Mucosa of descending colon (tissue), 3 donors: ENCODE data around the gene HSD17B8. TPM values are rescaled to one million over a fixed set of nuclear protein-coding genes. Genes with fewer than 3 reads are reported as not detected.

Experiments used
- ATAC-seq: fragments of 200-7000 bp; cut with Tn5 transposase; one replicate; pipeline ENCODE4 v1.9.1; 2020; ENCODE audit warnings: mild to moderate bottlenecking, moderate library complexity
- DNase-seq, 3 donors: peaks; one replicate each; pipeline ENCODE4 v3.0.0-alpha.2; 2020
- H3K36me3 ChIP-seq: fragments of 200-600 bp; one replicate; pipeline ENCODE4 v1.8.0; 2021; ENCODE audit warnings: low read depth, mild to moderate bottlenecking
- H3K4me1 ChIP-seq: fragments of 200-600 bp; one replicate; pipeline ENCODE4 v1.8.0; 2021; ENCODE audit warnings: low read depth, mild to moderate bottlenecking
- H3K4me3 ChIP-seq: fragments of 200-600 bp; one replicate; pipeline ENCODE4 v1.8.0; 2021; ENCODE audit warnings: mild to moderate bottlenecking
- H3K9me3 ChIP-seq: fragments of 200-600 bp; one replicate; pipeline ENCODE4 v1.8.0; 2021; ENCODE audit warnings: mild to moderate bottlenecking
- CTCF ChIP-seq: fragments of 200-600 bp; IDR thresholded peaks from one replicate; pipeline ENCODE4 v1.8.0; 2022; ENCODE audit warnings: antibody characterized with exemption, mild to moderate bottlenecking
- intact Hi-C, 2 donors: fragments of 100-400 bp; cut with DNase I in 1 of 2; cut with micrococcal nuclease in 1 of 2; formaldehyde crosslinking; loops; one replicate each; pipeline versions ENCODE4 v1.11.0 to v1.11.1; 2022; cut with DNase I, micrococcal nuclease
- total RNA-seq, 3 donors: library from RNA; stranded (reverse); fragmentation: NEBNext Ultra II Directional in 2 of 3; extraction: Animal tissue kit (Norgen Biotek cat#: 25700) in 2 of 3; gene quantifications; one replicate each; pipeline versions ENCODE4 v1.2.1 to v1.2.4, GENCODE V29; 2021 to 2023
- donor health status: DM: no; HTN: no; CAD: no; lungs with moderate emphysema.
- donor health status: DM: no; HTN: no; CAD: no.
- donor health status: DM: no; HTN: yes; CAD: no.

The HSD17B8 gene
- total RNA-seq, 3 donors from 2014 or later, result 12.3 to 23.2 (median 19.7) TPM

DNA sequence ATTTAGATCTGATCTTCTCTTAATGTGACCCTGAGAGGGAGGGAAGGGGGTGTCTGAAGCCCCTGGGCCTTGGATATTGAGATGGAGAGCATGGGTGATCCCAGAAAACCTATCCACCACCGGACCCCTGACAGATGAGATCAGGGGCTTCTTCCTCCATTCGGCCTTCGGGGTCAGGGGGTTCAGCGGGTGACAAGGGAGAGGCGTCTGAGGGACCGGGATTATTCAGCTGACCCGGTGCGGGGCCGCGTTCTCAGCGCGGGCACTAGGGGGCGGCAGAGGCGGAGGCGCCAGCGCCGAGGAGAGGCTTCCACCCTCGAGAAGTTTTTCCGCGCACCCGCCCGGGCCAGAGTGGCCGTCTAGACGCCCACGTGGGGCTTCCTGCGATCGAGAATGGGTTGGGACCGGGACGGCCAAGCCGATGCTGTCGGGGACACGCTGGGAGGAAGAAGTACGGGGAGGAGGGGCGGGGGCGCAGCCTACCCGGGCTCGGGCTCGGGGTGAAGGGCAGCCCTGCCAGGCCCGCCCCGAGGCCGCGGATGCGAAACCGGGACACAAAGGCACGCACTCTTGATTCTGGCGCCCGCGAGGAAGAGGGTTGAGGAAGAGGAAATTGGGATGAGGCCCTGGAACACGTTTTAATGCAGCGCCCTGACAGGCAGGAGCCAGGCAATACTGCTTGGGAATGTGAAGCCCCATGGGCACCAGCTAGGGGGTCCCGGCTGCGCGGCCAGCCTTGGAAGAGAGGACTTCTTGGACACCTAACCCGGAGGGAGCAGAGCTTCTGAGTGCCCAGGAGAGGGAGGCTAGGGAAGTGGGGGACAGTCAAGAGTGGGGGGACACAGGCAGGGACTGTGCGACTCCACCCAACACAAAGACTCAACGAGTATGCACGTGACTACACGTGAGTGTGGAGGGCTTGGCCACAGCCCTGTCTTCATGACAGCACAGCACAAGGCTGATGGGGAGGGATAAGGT is 42.8 kb upstream of the HSD17B8 start:
- no peak overlapping the region for H3K4me3 ChIP-seq
- no peaks in the 10 kb centered on the region for H3K9me3 ChIP-seq
- ATAC-seq (peak; percentile 94), DNase-seq (peak; percentile 82 to 89 (median 84))
- H3K4me1 ChIP-seq, result peaks cover 18% of the 10 kb centered on the region
- no peaks in the 10 kb centered on the region for H3K36me3 ChIP-seq
- intact Hi-C loops, result no loop called here
- TF ChIP-seq CTCF, result peak; percentile 95

GRCh38 chr6:33163540-33163939 is 40.9 kb upstream of the HSD17B8 start:
- DNase-seq (no peak), ATAC-seq (no peak)
- intact Hi-C loops, result no loop called here
- TF ChIP-seq CTCF, result no peak
- H3K4me3 ChIP-seq, result no peak overlapping the region
- H3K9me3 ChIP-seq, result no peaks in the 10 kb centered on the region
- no peaks in the 10 kb centered on the region for H3K36me3 ChIP-seq
- peaks cover 18% of the 10 kb centered on the region for H3K4me1 ChIP-seq

DNA sequence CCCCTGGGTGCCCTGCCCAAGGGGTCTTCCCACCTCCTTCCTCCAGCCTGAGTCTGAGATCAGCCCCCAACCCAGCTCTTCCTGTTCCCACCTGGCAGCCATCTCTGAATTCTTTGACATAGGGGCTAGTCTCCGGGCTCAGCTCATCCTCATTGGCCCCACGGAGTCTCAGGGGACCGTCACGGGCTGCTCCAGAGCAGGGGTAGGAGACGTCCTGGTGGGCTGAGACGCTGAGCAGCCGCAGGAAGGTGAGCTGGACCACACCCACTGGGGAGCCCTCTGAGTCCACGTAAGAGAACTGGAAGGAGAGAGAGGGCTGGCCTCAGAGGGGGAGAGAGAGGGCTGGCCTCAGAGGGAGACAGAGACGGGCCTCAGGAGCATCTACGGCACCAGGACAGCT is 40.3 kb upstream of the HSD17B8 start:
- Histone ChIP-seq H3K9me3 (no peaks in the 10 kb centered on the region), H3K36me3 (no peaks in the 10 kb centered on the region), H3K4me3 (no peak overlapping the region), H3K4me1 (peaks cover 18% of the 10 kb centered on the region)
- DNase-seq (no peak), ATAC-seq (no peak)
- intact Hi-C loops, result no loop called here
- no peak for TF ChIP-seq CTCF

GRCh38 chr6:33164665-33165373 is 39.6 kb upstream of the HSD17B8 start:
- no peaks in the 10 kb centered on the region for H3K9me3 ChIP-seq
- no peak for TF ChIP-seq CTCF
- ATAC-seq (no peak), DNase-seq (no peak)
- H3K4me1 ChIP-seq, result peaks cover 18% of the 10 kb centered on the region
- H3K36me3 ChIP-seq, result no peaks in the 10 kb centered on the region
- intact Hi-C loops, result no loop called here
- H3K4me3 ChIP-seq, result no peak overlapping the region

- intact Hi-C loops, result no loop called here
- Histone ChIP-seq H3K4me1 (peaks cover 14% of the 10 kb centered on the region), H3K9me3 (no peaks in the 10 kb centered on the region), H3K36me3 (no peaks in the 10 kb centered on the region), H3K4me3 (no peak overlapping the region)
- no peak for TF ChIP-seq CTCF
- DNase-seq (no peak), ATAC-seq (no peak)
Observed at GRCh38 chr6:33165581-33166258, 38.7 kb upstream of the HSD17B8 start.
